Small intestine (tissue), 7 donors: ENCODE results near the gene ST14. TPM values are rescaled to one million over a fixed set of nuclear protein-coding genes. Genes with fewer than 3 reads are reported as not detected.

Experiments
- DNase-seq, 2 donors: peaks; one replicate each; pipeline versions ENCODE4 v3.0.0 to v3.0.0-alpha.2; 2013
- FAIRE-seq: peaks from 2 replicates; lab custom pipeline; 2012; peaks lifted over from hg19 to GRCh38; lab: Jason Lieb, UNC
- H3K27ac ChIP-seq, 3 donors: one replicate each; pipeline ENCODE4 v1.5.1; 2013; ENCODE audit warnings: low read length in 2 of 3, mild to moderate bottlenecking in 2 of 3, control low read depth in 1 of 3, inconsistent platforms in 1 of 3, low read depth in 1 of 3, moderate library complexity in 1 of 3
- H3K27me3 ChIP-seq, 3 donors: one replicate each; pipeline ENCODE4 v1.6.1; 2013; ENCODE audit warnings: low read length in 3 of 3, inconsistent platforms in 1 of 3; ENCODE audit not compliant: control insufficient read depth in 3 of 3, insufficient read depth in 3 of 3
- H3K36me3 ChIP-seq, 3 donors: one replicate each; pipeline ENCODE4 v1.6.1; 2013; ENCODE audit warnings: low read length in 3 of 3, inconsistent platforms in 1 of 3, low read depth in 1 of 3, mild to moderate bottlenecking in 1 of 3, moderate library complexity in 1 of 3; ENCODE audit not compliant: control insufficient read depth in 3 of 3, insufficient read depth in 2 of 3
- H3K4me1 ChIP-seq, 3 donors: one replicate each; pipeline ENCODE4 v1.6.1; 2013; ENCODE audit warnings: low read length in 2 of 3, inconsistent platforms in 1 of 3, low read depth in 1 of 3, mild to moderate bottlenecking in 1 of 3, moderate library complexity in 1 of 3; ENCODE audit not compliant: control insufficient read depth in 3 of 3, insufficient read depth in 2 of 3
- H3K4me3 ChIP-seq, 3 donors: one replicate each; pipeline ENCODE4 v1.5.1; 2013; ENCODE audit warnings: low read length in 3 of 3, control low read depth in 1 of 3, inconsistent platforms in 1 of 3, low read depth in 1 of 3, mild to moderate bottlenecking in 1 of 3, moderate library complexity in 1 of 3
- H3K9me3 ChIP-seq, 2 donors: one replicate each; pipeline ENCODE4 v1.6.1; 2013; ENCODE audit warnings: low read depth in 1 of 2, low read length in 1 of 2; ENCODE audit not compliant: control insufficient read depth in 2 of 2, insufficient read depth in 1 of 2
- WGBS, 3 donors: extraction: QIAGEN DNeasy Blood & Tissue Kit; methylation state at CpG; one replicate each; pipeline ENCODE4 v1.1.7; 2013; 5-methylcytosine and 5-hydroxymethylcytosine counted together
- polyA plus RNA-seq, 4 donors: library from polyadenylated mRNA; stranded (reverse) in 3 of 4; unstranded in 1 of 4; fragments of 200-250 nt in 3 of 4; fragments of 120-200 nt in 1 of 4; gene quantifications; one replicate each; pipeline versions ENCODE4 v1.2.1 to v1.2.3, GENCODE V29; 2013
- donor health status: healthy with polysubstance abuse.
- donor health status: control.
- donor health status: control.
- donor health status: Bipolar disorder and iron deficiency.
- donor health status: healthy.

The ST14 gene
- polyA plus RNA-seq, 4 donors = 97.8 to 259 (median 143) TPM

- peaks cover 2 to 55% (median 3%) of the 10 kb centered on the region in 3 donors for H3K4me1 ChIP-seq
- DNase-seq (no peak), FAIRE-seq (no peak)
- no peaks in the 10 kb centered on the region for H3K9me3 ChIP-seq
- no peak overlapping the region for H3K4me3 ChIP-seq
- no peaks in the 10 kb centered on the region for H3K27me3 ChIP-seq
- peak overlapping the region in 1 of 3 donors; percentile 73 for H3K27ac ChIP-seq
- H3K36me3 ChIP-seq = peaks cover 6 to 54% (median 23%) of the 10 kb centered on the region in 3 donors
- WGBS, 3 donors = 94 to 98% (median 94%) methylated on average over 5 of the region's 5 CpGs
These were observed 33.1 kb upstream of the ST14 start for GRCh38 chr11:130126516-130126915.

GRCh38 chr11:130127509-130127908, 32.1 kb upstream of the ST14 start:
- DNase-seq (peak; percentile 60 to 82), FAIRE-seq (no peak)
- WGBS, 3 donors = 32 to 72% (median 53%) methylated on average over 4 of the region's 4 CpGs
- no peaks in the 10 kb centered on the region for H3K9me3 ChIP-seq
- H3K4me3 ChIP-seq = no peak overlapping the region
- no peaks in the 10 kb centered on the region for H3K27me3 ChIP-seq
- peak overlapping the region; percentile 35 to 73 (median 36) for H3K27ac ChIP-seq
- peaks cover 6 to 50% (median 19%) of the 10 kb centered on the region in 3 donors for H3K36me3 ChIP-seq
- H3K4me1 ChIP-seq = peaks cover 2 to 55% (median 3%) of the 10 kb centered on the region in 3 donors

- WGBS, 3 donors = 18 to 67% (median 43%) methylated on average over 2 of the region's 2 CpGs
- no peak for FAIRE-seq
- H3K27ac ChIP-seq = peak overlapping the region; percentile 52 to 73 (median 58)
These were observed 31.0 kb upstream of the ST14 start for GRCh38 chr11:130128626-130129025.

GRCh38 chr11:130129922-130130321, 29.7 kb upstream of the ST14 start:
- 89 to 94% (median 91%) methylated on average over 11 of the region's 11 CpGs for WGBS, 3 donors
- DNase-seq (peak in 1 of 2 donors; percentile 28), FAIRE-seq (no peak)
- no peaks in the 10 kb centered on the region for H3K9me3 ChIP-seq
- H3K27ac ChIP-seq = peak overlapping the region in 1 of 3 donors; percentile 73
- no peaks in the 10 kb centered on the region for H3K27me3 ChIP-seq
- H3K4me3 ChIP-seq = no peak overlapping the region
- H3K4me1 ChIP-seq = peaks cover 0 to 43% (median 4%) of the 10 kb centered on the region in 3 donors
- H3K36me3 ChIP-seq = peaks cover 8 to 54% (median 9%) of the 10 kb centered on the region in 3 donors

More at GRCh38 chr11:130128626-130129025, 31.0 kb upstream of the ST14 start:
- H3K9me3 ChIP-seq = no peaks in the 10 kb centered on the region
- H3K27me3 ChIP-seq = no peaks in the 10 kb centered on the region
- H3K36me3 ChIP-seq = peaks cover 7 to 49% (median 13%) of the 10 kb centered on the region in 3 donors
- no peak overlapping the region for H3K4me3 ChIP-seq
- H3K4me1 ChIP-seq = peaks cover 2 to 55% (median 4%) of the 10 kb centered on the region in 3 donors
- peak; percentile 74 to 80 for DNase-seq

- no peak overlapping the region for H3K4me3 ChIP-seq
- FAIRE-seq = no peak
These were observed 27.4 kb upstream of the ST14 start for GRCh38 chr11:130131961-130132850.

GRCh38 chr11:130133716-130134115, 25.9 kb upstream of the ST14 start:
- H3K36me3 ChIP-seq = peaks cover 11 to 65% (median 18%) of the 10 kb centered on the region in 3 donors

More at GRCh38 chr11:130131961-130132850, 27.4 kb upstream of the ST14 start:
- no peaks in the 10 kb centered on the region for H3K9me3 ChIP-seq
- WGBS, 3 donors = 55 to 57% (median 56%) methylated on average over 9 of the region's 9 CpGs
- DNase-seq = peak; percentile 78 to 79
- H3K36me3 ChIP-seq = peaks cover 11 to 60% (median 18%) of the 10 kb centered on the region in 3 donors
- no peak overlapping the region for H3K27ac ChIP-seq
- no peaks in the 10 kb centered on the region for H3K27me3 ChIP-seq
- H3K4me1 ChIP-seq = peaks cover 0 to 21% (median 4%) of the 10 kb centered on the region in 3 donors

GRCh38 chr11:130136107-130136506, 23.5 kb upstream of the ST14 start:
- FAIRE-seq (no peak), DNase-seq (no peak)
- H3K27ac ChIP-seq = no peak overlapping the region
- 82 to 90% (median 83%) methylated on average over 7 of the region's 7 CpGs for WGBS, 3 donors
- no peak overlapping the region for H3K4me3 ChIP-seq
- peaks cover 8 to 70% (median 17%) of the 10 kb centered on the region in 3 donors for H3K36me3 ChIP-seq
- H3K27me3 ChIP-seq = no peaks in the 10 kb centered on the region
- peaks cover 0 to 2% (median 0%) of the 10 kb centered on the region in 3 donors for H3K4me1 ChIP-seq
- no peaks in the 10 kb centered on the region for H3K9me3 ChIP-seq

More at GRCh38 chr11:130133716-130134115, 25.9 kb upstream of the ST14 start:
- Histone ChIP-seq H3K27me3 (no peaks in the 10 kb centered on the region), H3K27ac (peak overlapping the region in 1 of 3 donors; percentile 35), H3K4me3 (no peak overlapping the region), H3K9me3 (no peaks in the 10 kb centered on the region), H3K4me1 (peaks cover 0 to 8% (median 4%) of the 10 kb centered on the region in 3 donors)
- 37 to 65% (median 56%) methylated on average over 8 of the region's 8 CpGs for WGBS, 3 donors
- DNase-seq (peak in 1 of 2 donors; percentile 52), FAIRE-seq (no peak)

GRCh38 chr11:130137999-130138398, 21.6 kb upstream of the ST14 start:
- H3K36me3 ChIP-seq = peaks cover 5 to 79% (median 17%) of the 10 kb centered on the region in 3 donors
- no peak overlapping the region for H3K4me3 ChIP-seq
- H3K27me3 ChIP-seq = no peaks in the 10 kb centered on the region
- peaks cover 0 to 2% (median 0%) of the 10 kb centered on the region in 3 donors for H3K4me1 ChIP-seq
- WGBS, 3 donors = 88 to 91% (median 88%) methylated on average over 9 of the region's 9 CpGs
- FAIRE-seq (no peak), DNase-seq (no peak)
- no peaks in the 10 kb centered on the region for H3K9me3 ChIP-seq
- H3K27ac ChIP-seq = no peak overlapping the region
